Cardiac atrium fibroblast (primary cell): ENCODE data around the gene OR8B3. TPM values are rescaled to one million over a fixed set of nuclear protein-coding genes. Genes with fewer than 3 reads are reported as not detected.

ENCODE experiments used
- total RNA-seq: library from RNA; depleted of rRNA; stranded (reverse); fragments of >200 nt; gene quantifications from 2 replicates; pipeline ENCODE4 v1.2.3, GENCODE V29; 2015

The OR8B3 gene
- total RNA-seq, result not detected in 2 replicates

DNA sequence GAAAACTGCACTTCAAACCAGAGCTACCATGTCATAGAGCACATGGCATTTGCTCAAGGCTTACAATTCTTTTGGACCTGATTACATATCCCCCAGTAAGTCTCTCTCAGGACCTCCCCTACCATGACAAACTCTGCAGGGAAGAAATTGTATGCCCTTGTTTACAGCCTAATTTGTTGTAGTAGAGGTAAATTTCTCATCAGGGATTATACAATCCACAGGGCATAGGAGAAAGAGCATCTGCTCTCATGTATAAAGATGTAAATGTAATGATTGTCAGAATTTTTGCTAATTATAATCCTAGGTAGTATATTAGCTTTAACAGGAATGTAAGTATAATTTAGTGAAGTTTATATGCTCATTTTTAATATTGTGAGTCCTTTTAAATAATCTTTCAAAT is at the start of gene OR8B3:
Gene OR8B3 (minus strand): TSS at position 101 of the 400 bp plus-strand sequence. CDS start 1,673 bp downstream, outside the sequence.

DNA sequence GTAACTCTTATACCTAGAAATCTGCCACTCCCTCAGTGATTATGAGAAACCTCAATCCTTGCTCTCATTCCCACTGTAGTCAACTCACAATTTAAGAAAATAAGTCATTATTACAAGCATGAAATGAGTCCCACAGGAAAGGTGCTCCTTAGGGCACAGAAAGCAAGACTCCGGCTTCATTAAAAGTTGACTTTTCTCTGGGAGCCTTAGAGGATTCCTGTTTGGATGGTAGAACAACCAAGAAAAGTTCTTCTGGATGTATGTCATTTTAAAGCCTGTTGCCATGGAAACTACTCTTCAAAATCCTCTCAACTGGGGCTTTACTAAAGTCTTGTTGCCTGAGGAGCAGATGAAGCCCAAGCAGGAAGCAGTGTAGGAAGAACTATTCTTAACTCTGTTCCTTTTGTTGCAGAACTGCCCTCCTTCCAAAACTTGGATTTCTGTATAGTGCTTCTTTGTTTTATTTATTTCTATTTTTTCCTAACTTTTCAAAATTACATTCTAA is 46.9 kb upstream of the OR8B3 start, which contains the start of gene OR8B8:
Gene OR8B8 (minus strand): TSS at position 51 of the 505 bp plus-strand sequence. CDS start 4,611 bp downstream, outside the sequence.

GRCh38 chr11:124424384-124424921 is 25.6 kb upstream of the OR8B3 start, which contains the start of gene OR8B4:
TSS of gene OR8B4 (minus strand) at chr11:124424871. CDS start at chr11:124424871, 0 bp downstream.

DNA sequence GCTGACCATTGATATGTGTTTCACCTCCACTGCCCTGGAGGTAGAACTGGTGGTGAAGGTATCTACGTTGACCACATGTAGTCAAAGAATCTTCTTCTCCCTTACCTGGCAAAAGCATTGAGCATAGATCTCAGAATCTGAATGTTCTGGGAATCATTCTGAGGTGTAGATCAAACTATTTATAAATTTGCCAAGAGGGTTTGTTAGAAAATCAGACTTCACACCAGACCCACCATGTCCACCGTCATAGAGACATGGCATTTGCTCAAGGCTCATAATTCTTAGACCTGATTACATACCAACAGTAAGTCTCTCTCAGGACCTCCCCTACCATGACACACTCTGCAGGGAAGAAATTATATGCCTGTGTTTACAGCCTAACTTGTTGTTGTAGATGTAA is 14.4 kb downstream of the OR8B3 start, which contains the start of gene OR8B2:
Gene OR8B2 (minus strand): TSS at position 101 of the 400 bp plus-strand sequence. CDS start 1,156 bp downstream, outside the sequence.

Other genes starting within 250 kb of the OR8B3 start
- not detected in 2 replicates for gene OR10D3, start 215.7 kb downstream of the OR8B3 start, total RNA-seq
- not detected in 2 replicates for gene OR8G1, start 157.9 kb downstream of the OR8B3 start, total RNA-seq
- gene OR8G5, start 142.6 kb downstream of the OR8B3 start, total RNA-seq, result not detected in 2 replicates
- not detected in 2 replicates for gene OR8D1, start 85.1 kb downstream of the OR8B3 start, total RNA-seq
- not detected in 2 replicates for gene OR8D2, start 78.8 kb downstream of the OR8B3 start, total RNA-seq
- not detected in 2 replicates for gene OR8B2, start 14.5 kb downstream of the OR8B3 start, total RNA-seq
- not detected in 2 replicates for gene OR8B4, start 25.8 kb upstream of the OR8B3 start, total RNA-seq
- gene OR8B8, start 46.7 kb upstream of the OR8B3 start, total RNA-seq, result not detected in 2 replicates
- not detected in 2 replicates for gene OR8B12, start 144.6 kb upstream of the OR8B3 start, total RNA-seq
- gene OR8A1, start 171.0 kb upstream of the OR8B3 start, total RNA-seq, result not detected in 2 replicates
- not detected in 2 replicates for gene PANX3, start 212.4 kb upstream of the OR8B3 start, total RNA-seq
- 20.9 and 23.0 TPM in 2 replicates for gene TBRG1, start 223.8 kb upstream of the OR8B3 start, total RNA-seq